A549 (cell line): ENCODE results near the gene SALL2. TPM values are rescaled to one million over a fixed set of nuclear protein-coding genes. Genes with fewer than 3 reads are reported as not detected.

Source experiments
- ATAC-seq, 2 experiments: fragments of 200-7000 bp in 1 of 2; fragments of >200 bp in 1 of 2; cut with Nextera tagmentation in 1 of 2; cut with Tn5 transposase in 1 of 2; 3 replicates each; pipeline versions ENCODE4 v1.8.0 to v1.9.1; 2018 to 2020; ENCODE audit warnings: mild to moderate bottlenecking in 1 of 2, moderate library complexity in 1 of 2
- CTCF ChIA-PET: fragments of 300-600 bp; sonication (Branson Sonifier 250); formaldehyde crosslinking; extraction: SDS; loops from one replicate; lab custom pipeline; 2021; ENCODE audit warnings: antibody characterized with exemption, inconsistent platforms; lab: Yijun Ruan, JAX
- POLR2A ChIA-PET: fragments of 350-600 bp; formaldehyde crosslinking; extraction: SDS; loops from one replicate; lab custom pipeline; 2021; ENCODE audit warnings: antibody characterized with exemption, inconsistent platforms; lab: Yijun Ruan, JAX
- DNase-seq, 2 experiments: peaks; one replicate each; pipeline versions ENCODE4 v3.0.0 to v3.0.0-alpha.2; 2011 to 2016; ENCODE audit warnings: low read depth in 1 of 2, low spot score in 1 of 2
- FAIRE-seq: peaks from 2 replicates; lab custom pipeline; 2011; peaks lifted over from hg19 to GRCh38; lab: Jason Lieb, UNC
- H3K27ac ChIP-seq, 2 experiments: fragments of >200 bp; sonication (Bioruptor Twin); formaldehyde crosslinking; 3 replicates each; pipeline ENCODE4 v1.5.1; 2016 to 2017
- H3K4me1 ChIP-seq: fragments of >200 bp; sonication (Bioruptor Twin); formaldehyde crosslinking; 3 replicates; pipeline ENCODE4 v1.6.1; 2016
- H3K4me2 ChIP-seq: fragments of >200 bp; sonication (Bioruptor Twin); formaldehyde crosslinking; 3 replicates; pipeline ENCODE4 v1.6.1; 2016
- H3K4me3 ChIP-seq: fragments of >200 bp; sonication (Bioruptor Twin); formaldehyde crosslinking; 3 replicates; pipeline ENCODE4 v1.5.1; 2016
- H3K9me3 ChIP-seq: fragments of >200 bp; sonication (Bioruptor Twin); formaldehyde crosslinking; 3 replicates; pipeline ENCODE4 v1.6.1; 2016
- BHLHE40 ChIP-seq: IDR thresholded peaks from 2 replicates; pipeline ENCODE4 v1.6.1; 2012; ENCODE audit warnings: low read depth, low read length, inconsistent platforms
- CBX8 ChIP-seq: fragments of 200-600 bp; sonication (generic); IDR thresholded peaks from 2 replicates; pipeline ENCODE4 v1.6.1; 2016
- CHD4 ChIP-seq: fragments of 200-600 bp; sonication (generic); IDR thresholded peaks from 2 replicates; pipeline ENCODE4 v1.6.1; 2016; ENCODE audit warnings: antibody characterized with exemption, mild to moderate bottlenecking, borderline replicate concordance
- EHF ChIP-seq: fragments of 250-450 bp; sonication (Bioruptor Pico); IDR thresholded peaks from 2 replicates; pipeline ENCODE4 v1.5.0; 2020; ENCODE audit warnings: mild to moderate bottlenecking
- ELK1 ChIP-seq: fragments of 150-350 bp; IDR thresholded peaks from 2 replicates; pipeline ENCODE4 v1.6.1; 2014; ENCODE audit warnings: low read depth, mild to moderate bottlenecking, low read length
- EP300 ChIP-seq, 2 experiments: fragments of >200 bp; sonication (Bioruptor Twin); formaldehyde crosslinking; IDR thresholded peaks; 2 replicates in 1 of 2; 3 replicates in 1 of 2; pipeline ENCODE4 v1.6.1; 2016 to 2017
- FOSL2 ChIP-seq, 2 experiments: fragments of 450-650 bp in 1 of 2; fragments of >200 bp in 1 of 2; sonication (Bioruptor Twin) in 1 of 2; formaldehyde crosslinking; IDR thresholded peaks; 2 replicates each; pipeline versions ENCODE4 v1.5.0 to v1.6.1; 2016 to 2020; ENCODE audit warnings: mild to moderate bottlenecking in 1 of 2, moderate library complexity in 1 of 2
- GATA3 ChIP-seq: IDR thresholded peaks from 2 replicates; pipeline ENCODE4 v1.6.1; 2012; ENCODE audit warnings: borderline replicate concordance
- HES2 ChIP-seq: fragments of >200 bp; sonication (Bioruptor Twin); formaldehyde crosslinking; IDR thresholded peaks from 2 replicates; pipeline ENCODE4 v1.6.1; 2016
- HOXA7 ChIP-seq: fragments of 250-450 bp; sonication (Bioruptor Pico); IDR thresholded peaks from 2 replicates; pipeline ENCODE4 v1.5.0; 2020; ENCODE audit warnings: mild to moderate bottlenecking, moderate library complexity
- HOXB5 ChIP-seq: fragments of 250-450 bp; sonication (Bioruptor Pico); IDR thresholded peaks from 2 replicates; pipeline ENCODE4 v1.5.0; 2020; ENCODE audit warnings: mild to moderate bottlenecking, moderate library complexity
- KDM1A ChIP-seq: fragments of 200-600 bp; sonication (generic); IDR thresholded peaks from 2 replicates; pipeline ENCODE4 v1.6.1; 2016; ENCODE audit warnings: low read depth, mild to moderate bottlenecking
- MAZ ChIP-seq: fragments of 150-350 bp; IDR thresholded peaks from 2 replicates; pipeline ENCODE4 v1.6.1; 2014; ENCODE audit warnings: antibody characterized with exemption, low read depth, low read length, borderline replicate concordance
- MYC ChIP-seq: IDR thresholded peaks from 2 replicates; pipeline ENCODE4 v1.6.1; 2012; ENCODE audit warnings: mild to moderate bottlenecking, inconsistent platforms, low read length, improper control_type of control experiment, borderline replicate concordance
- PBX3 ChIP-seq: IDR thresholded peaks from 2 replicates; pipeline ENCODE4 v1.6.1; 2012
- RCOR1 ChIP-seq: fragments of 150-350 bp; IDR thresholded peaks from 2 replicates; pipeline ENCODE4 v1.6.1; 2014; ENCODE audit warnings: antibody characterized with exemption, low read length, low read depth
- RNF2 ChIP-seq: fragments of 200-600 bp; sonication (generic); IDR thresholded peaks from 2 replicates; pipeline ENCODE4 v1.6.1; 2016; ENCODE audit warnings: low read depth, mild to moderate bottlenecking, antibody characterized with exemption, moderate library complexity, borderline replicate concordance
- SREBF2 ChIP-seq: fragments of 450-650 bp; IDR thresholded peaks from 2 replicates; pipeline ENCODE4 v1.6.1; 2014; ENCODE audit warnings: mild to moderate bottlenecking, moderate library complexity
- TFCP2L1 ChIP-seq: fragments of 250-450 bp; sonication (Bioruptor Pico); IDR thresholded peaks from 2 replicates; pipeline ENCODE4 v1.5.0; 2021; ENCODE audit warnings: mild to moderate bottlenecking
- TP53 ChIP-seq: fragments of 250-450 bp; sonication (Bioruptor Pico); IDR thresholded peaks from 2 replicates; pipeline ENCODE4 v1.5.0; 2021; ENCODE audit warnings: mild to moderate bottlenecking, moderate library complexity
- USF2 ChIP-seq: fragments of 450-650 bp; IDR thresholded peaks from 2 replicates; pipeline ENCODE4 v1.6.1; 2014; ENCODE audit warnings: antibody characterized with exemption
- ZFP36 ChIP-seq: fragments of 450-650 bp; IDR thresholded peaks from 2 replicates; pipeline ENCODE4 v1.6.1; 2014; ENCODE audit warnings: borderline replicate concordance; ENCODE audit not compliant: partially characterized antibody
- WGBS: methylation state at CpG from one replicate; pipeline ENCODE4 v1.1.6; 2017; ENCODE audit errors: missing lambda C conversion rate; 5-methylcytosine and 5-hydroxymethylcytosine counted together
- polyA plus RNA-seq, 4 experiments: library from polyadenylated mRNA; depleted of rRNA in 3 of 4; stranded (reverse); fragments of >200 nt; fragmentation: RNase III in 1 of 4; extraction: RNeasy Plus Mini Kit Qiagen cat#74134 plus additional on column Dnase treatment in 1 of 4; gene quantifications; 2 replicates in 3 of 4; 3 replicates in 1 of 4; pipeline ENCODE4 v1.2.3, GENCODE V29; 2011 to 2017
- TF ChIP-seq, protein P1 (sequence below): fragments of >200 bp; sonication (Bioruptor Twin); formaldehyde crosslinking; IDR thresholded peaks from 3 replicates; pipeline ENCODE4 v1.6.1; 2016
- TF ChIP-seq, protein P2 (sequence below): IDR thresholded peaks from 2 replicates; pipeline ENCODE4 v1.6.1; 2012; ENCODE audit warnings: low read depth, borderline replicate concordance
- TF ChIP-seq, protein P3 (sequence below): fragments of 250-450 bp; sonication (Bioruptor Pico); IDR thresholded peaks from 2 replicates; pipeline ENCODE4 v1.5.0; 2020; ENCODE audit warnings: low read depth, mild to moderate bottlenecking, moderate library complexity

SALL2 gene
- polyA plus RNA-seq, 2 of the 4 experiments (the other 2 are of a cell fraction): 2.8 to 3.5 TPM

DNA sequence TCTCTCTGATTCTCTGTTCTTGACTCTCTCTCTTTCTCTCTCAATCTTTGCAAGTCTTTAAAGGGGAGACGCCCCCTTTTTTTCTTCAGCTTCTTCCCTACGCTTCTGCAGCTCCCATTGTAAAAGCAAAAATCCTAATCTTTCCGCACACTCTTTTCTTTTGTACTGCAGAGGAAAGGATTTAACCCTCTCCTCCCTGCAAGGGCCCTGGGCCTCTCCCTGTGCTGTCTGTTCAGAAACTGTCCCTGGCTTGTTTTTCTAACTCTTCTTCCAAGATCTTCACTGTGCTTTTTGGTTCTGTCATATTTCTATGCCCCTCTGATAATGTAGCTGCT is 10.9 kb upstream of the SALL2 start:
- ATAC-seq: no peak

DNA sequence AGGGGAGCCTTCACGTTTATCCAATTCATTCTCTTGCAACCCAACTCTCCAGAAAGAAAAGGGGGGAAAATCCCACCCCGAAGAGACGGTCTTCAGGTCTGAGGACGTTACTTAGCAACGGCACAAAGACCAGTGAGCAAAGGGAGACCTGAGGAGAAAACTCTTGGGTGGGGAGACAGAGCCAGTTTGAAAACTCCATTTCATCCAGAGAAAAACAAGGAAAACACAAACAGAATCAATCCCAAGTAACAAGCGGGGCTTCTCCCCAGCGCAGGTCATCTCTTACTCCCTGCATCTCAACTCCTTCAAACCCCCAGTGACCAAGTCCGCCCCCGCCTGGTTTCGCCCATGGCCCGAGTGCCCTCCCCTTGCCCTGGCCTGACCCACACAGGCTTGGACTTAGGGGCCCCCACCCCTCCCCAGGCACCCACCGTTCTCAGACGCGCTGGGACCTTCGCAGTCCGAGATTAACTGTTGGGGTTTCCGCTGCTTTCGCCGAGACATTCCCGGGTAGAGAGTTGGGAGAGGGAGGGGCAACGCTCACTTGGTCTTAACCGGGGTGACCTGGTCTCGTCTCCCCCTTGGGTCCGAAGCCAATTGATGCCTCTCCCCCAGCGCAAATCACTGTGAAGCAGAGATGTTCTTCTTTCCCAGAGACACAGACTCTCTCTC is 10.4 kb upstream of the SALL2 start:
- Histone ChIP-seq H3K27ac (no peak overlapping the region), H3K4me1 (no peaks in the 10 kb centered on the region), H3K9me3 (no peaks in the 10 kb centered on the region), H3K4me3 (no peak overlapping the region), H3K4me2 (no peak overlapping the region)
- ChIA-PET POLR2A (no interaction called here), CTCF (interaction anchor here (1.3 kb wide), 1 partner anchor 38 kb away, joined by 4 read pairs; no protein-coding TSS in a partner anchor)
- no peak for TF ChIP-seq TP53 (CRISPR knock-in tag)
- no peak for TF ChIP-seq HOXB5 (CRISPR knock-in tag)
- no peak for TF ChIP-seq CBX8
- TF ChIP-seq MAZ: no peak
- TF ChIP-seq ELK1: no peak
- TF ChIP-seq FOSL2 (IDR thresholded peaks at IDR 0.05): no peak
- no peak for TF ChIP-seq FOSL2 (CRISPR knock-in tag; IDR thresholded peaks at IDR 0.05)
- TF ChIP-seq EP300 (IDR thresholded peaks at IDR 0.05): no peak
- FAIRE-seq (no peak), DNase-seq (no peak), ATAC-seq (no peak)
- 46% methylated on average over 20 of the region's 25 CpGs for WGBS

More for the DNA sequence above, 10.9 kb upstream of the SALL2 start:
- no peak for TF ChIP-seq CBX8
- TF ChIP-seq TFCP2L1 (CRISPR knock-in tag): no peak
- TF ChIP-seq GATA3: no peak
- TF ChIP-seq BHLHE40: no peak
- TF ChIP-seq USF2: no peak
- TF ChIP-seq RCOR1: no peak
- no peak for TF ChIP-seq MYC
- no peak for TF ChIP-seq SREBF2
- no peak for TF ChIP-seq PBX3
- no peak for TF ChIP-seq ZFP36
- TF ChIP-seq CHD4: no peak
- TF ChIP-seq HOXA7: no peak
- no peak for TF ChIP-seq RNF2
- no peak for TF ChIP-seq FOSL2 (IDR thresholded peaks at IDR 0.05)
- no peak for TF ChIP-seq FOSL2 (CRISPR knock-in tag; IDR thresholded peaks at IDR 0.05)
- TF ChIP-seq EHF: no peak
- TF ChIP-seq, protein P1, sequence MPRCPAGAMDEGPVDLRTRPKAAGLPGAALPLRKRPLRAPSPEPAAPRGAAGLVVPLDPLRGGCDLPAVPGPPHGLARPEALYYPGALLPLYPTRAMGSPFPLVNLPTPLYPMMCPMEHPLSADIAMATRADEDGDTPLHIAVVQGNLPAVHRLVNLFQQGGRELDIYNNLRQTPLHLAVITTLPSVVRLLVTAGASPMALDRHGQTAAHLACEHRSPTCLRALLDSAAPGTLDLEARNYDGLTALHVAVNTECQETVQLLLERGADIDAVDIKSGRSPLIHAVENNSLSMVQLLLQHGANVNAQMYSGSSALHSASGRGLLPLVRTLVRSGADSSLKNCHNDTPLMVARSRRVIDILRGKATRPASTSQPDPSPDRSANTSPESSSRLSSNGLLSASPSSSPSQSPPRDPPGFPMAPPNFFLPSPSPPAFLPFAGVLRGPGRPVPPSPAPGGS: no peak
- TF ChIP-seq, protein P2, sequence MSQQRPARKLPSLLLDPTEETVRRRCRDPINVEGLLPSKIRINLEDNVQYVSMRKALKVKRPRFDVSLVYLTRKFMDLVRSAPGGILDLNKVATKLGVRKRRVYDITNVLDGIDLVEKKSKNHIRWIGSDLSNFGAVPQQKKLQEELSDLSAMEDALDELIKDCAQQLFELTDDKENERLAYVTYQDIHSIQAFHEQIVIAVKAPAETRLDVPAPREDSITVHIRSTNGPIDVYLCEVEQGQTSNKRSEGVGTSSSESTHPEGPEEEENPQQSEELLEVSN: no peak
- TF ChIP-seq HES2: no peak
- no peak for TF ChIP-seq KDM1A
- TF ChIP-seq, protein P3, sequence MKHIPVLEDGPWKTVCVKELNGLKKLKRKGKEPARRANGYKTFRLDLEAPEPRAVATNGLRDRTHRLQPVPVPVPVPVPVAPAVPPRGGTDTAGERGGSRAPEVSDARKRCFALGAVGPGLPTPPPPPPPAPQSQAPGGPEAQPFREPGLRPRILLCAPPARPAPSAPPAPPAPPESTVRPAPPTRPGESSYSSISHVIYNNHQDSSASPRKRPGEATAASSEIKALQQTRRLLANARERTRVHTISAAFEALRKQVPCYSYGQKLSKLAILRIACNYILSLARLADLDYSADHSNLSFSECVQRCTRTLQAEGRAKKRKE (CRISPR knock-in tag): no peak
- FAIRE-seq: no peak
- ChIA-PET CTCF (interaction anchor here (1.3 kb wide), 1 partner anchor 38 kb away, joined by 4 read pairs; no protein-coding TSS in a partner anchor), POLR2A (no interaction called here)
- no peak overlapping the region for H3K4me2 ChIP-seq
- no peak for DNase-seq
- no peak overlapping the region for H3K4me3 ChIP-seq
- H3K4me1 ChIP-seq: no peaks in the 10 kb centered on the region
- no peaks in the 10 kb centered on the region for H3K9me3 ChIP-seq
- no peak overlapping the region for H3K27ac ChIP-seq
- 42% methylated on average over 3 of the region's 3 CpGs for whole genome bisulfite sequencing
